A549 (cell line): ENCODE measurements around the gene VANGL1.

Experiments used
- CEBPB ChIP-seq, 2 experiments: fragments of >200 bp in 1 of 2; sonication (Bioruptor Twin) in 1 of 2; formaldehyde crosslinking in 1 of 2; IDR thresholded peaks; 2 replicates each; pipeline ENCODE4 v1.6.1; 2012 to 2016
- CHD2 ChIP-seq: fragments of 150-350 bp; IDR thresholded peaks from 2 replicates; pipeline ENCODE4 v1.6.1; 2014; ENCODE audit warnings: low read length; ENCODE audit not compliant: partially characterized antibody
- EHMT2 ChIP-seq: fragments of 200-600 bp; sonication (generic); IDR thresholded peaks from 2 replicates; pipeline ENCODE4 v1.6.1; 2016; ENCODE audit warnings: antibody characterized with exemption, low read depth, mild to moderate bottlenecking, moderate library complexity
- FOSL2 ChIP-seq, 2 experiments: fragments of 450-650 bp in 1 of 2; fragments of >200 bp in 1 of 2; sonication (Bioruptor Twin) in 1 of 2; formaldehyde crosslinking; IDR thresholded peaks; 2 replicates each; pipeline versions ENCODE4 v1.5.0 to v1.6.1; 2016 to 2020; ENCODE audit warnings: mild to moderate bottlenecking in 1 of 2, moderate library complexity in 1 of 2
- JUNB ChIP-seq: fragments of >200 bp; sonication (Bioruptor Twin); formaldehyde crosslinking; IDR thresholded peaks from 2 replicates; pipeline ENCODE4 v1.6.1; 2016
- POLR2A ChIP-seq: IDR thresholded peaks from 2 replicates; pipeline ENCODE4 v1.6.1; 2012; ENCODE audit warnings: mild to moderate bottlenecking, low read length
- POLR2AphosphoS2 ChIP-seq: conservative IDR thresholded peaks from 2 replicates; pipeline ENCODE4 v1.6.1; 2012; ENCODE audit warnings: low read length, improper control_type of control experiment, inconsistent platforms
- SMC3 ChIP-seq: fragments of >200 bp; sonication (Bioruptor Twin); formaldehyde crosslinking; IDR thresholded peaks from 3 replicates; pipeline ENCODE4 v1.6.1; 2018; ENCODE audit warnings: inconsistent platforms
- SREBF2 ChIP-seq: fragments of 450-650 bp; IDR thresholded peaks from 2 replicates; pipeline ENCODE4 v1.6.1; 2014; ENCODE audit warnings: mild to moderate bottlenecking, moderate library complexity
- TF ChIP-seq, protein P1 (sequence below): fragments of >200 bp; sonication (Bioruptor Twin); formaldehyde crosslinking; IDR thresholded peaks from 3 replicates; pipeline ENCODE4 v1.5.1; 2016
- TF ChIP-seq, protein P2 (sequence below): fragments of 450-650 bp; IDR thresholded peaks from 2 replicates; pipeline ENCODE4 v1.6.1; 2014; ENCODE audit warnings: antibody characterized with exemption
- TF ChIP-seq, protein P3 (sequence below): fragments of 200-600 bp; sonication (generic); IDR thresholded peaks from 2 replicates; pipeline ENCODE4 v1.6.1; 2016; ENCODE audit warnings: antibody characterized with exemption, mild to moderate bottlenecking, moderate library complexity

DNA sequence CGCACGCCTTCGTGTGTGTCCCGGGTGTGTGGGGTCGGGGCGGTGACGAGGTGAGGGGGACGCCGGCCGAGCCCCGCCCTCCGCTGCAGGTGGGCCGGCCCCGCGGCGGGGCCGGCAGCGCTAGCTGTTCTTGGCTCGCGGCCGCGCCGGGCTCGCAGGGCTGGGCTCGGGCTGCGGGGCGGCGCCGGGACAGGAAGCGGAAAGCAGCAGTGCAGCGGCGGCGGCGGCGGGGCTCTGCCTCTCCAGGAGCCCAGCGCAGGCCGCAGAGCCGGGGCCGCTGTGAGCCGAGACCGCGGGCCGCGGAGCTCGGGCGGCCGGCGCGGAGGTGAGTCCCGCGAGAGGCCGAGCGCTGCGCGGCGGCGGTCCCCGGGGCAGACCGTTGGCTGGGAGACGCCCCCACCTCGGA lies at the start of gene VANGL1:
- TF ChIP-seq, protein P1, sequence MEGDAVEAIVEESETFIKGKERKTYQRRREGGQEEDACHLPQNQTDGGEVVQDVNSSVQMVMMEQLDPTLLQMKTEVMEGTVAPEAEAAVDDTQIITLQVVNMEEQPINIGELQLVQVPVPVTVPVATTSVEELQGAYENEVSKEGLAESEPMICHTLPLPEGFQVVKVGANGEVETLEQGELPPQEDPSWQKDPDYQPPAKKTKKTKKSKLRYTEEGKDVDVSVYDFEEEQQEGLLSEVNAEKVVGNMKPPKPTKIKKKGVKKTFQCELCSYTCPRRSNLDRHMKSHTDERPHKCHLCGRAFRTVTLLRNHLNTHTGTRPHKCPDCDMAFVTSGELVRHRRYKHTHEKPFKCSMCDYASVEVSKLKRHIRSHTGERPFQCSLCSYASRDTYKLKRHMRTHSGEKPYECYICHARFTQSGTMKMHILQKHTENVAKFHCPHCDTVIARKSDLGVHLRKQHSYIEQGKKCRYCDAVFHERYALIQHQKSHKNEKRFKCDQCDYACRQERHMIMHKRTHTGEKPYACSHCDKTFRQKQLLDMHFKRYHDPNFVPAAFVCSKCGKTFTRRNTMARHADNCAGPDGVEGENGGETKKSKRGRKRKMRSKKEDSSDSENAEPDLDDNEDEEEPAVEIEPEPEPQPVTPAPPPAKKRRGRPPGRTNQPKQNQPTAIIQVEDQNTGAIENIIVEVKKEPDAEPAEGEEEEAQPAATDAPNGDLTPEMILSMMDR: no peak
- TF ChIP-seq, protein P2, sequence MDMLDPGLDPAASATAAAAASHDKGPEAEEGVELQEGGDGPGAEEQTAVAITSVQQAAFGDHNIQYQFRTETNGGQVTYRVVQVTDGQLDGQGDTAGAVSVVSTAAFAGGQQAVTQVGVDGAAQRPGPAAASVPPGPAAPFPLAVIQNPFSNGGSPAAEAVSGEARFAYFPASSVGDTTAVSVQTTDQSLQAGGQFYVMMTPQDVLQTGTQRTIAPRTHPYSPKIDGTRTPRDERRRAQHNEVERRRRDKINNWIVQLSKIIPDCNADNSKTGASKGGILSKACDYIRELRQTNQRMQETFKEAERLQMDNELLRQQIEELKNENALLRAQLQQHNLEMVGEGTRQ: no peak
- TF ChIP-seq SMC3 (no peak), POLR2AphosphoS2 (no peak), JUNB (no peak), FOSL2 (IDR thresholded peaks at IDR 0.05) (no peak), FOSL2 (CRISPR knock-in tag; IDR thresholded peaks at IDR 0.05) (no peak), SREBF2 (no peak), POLR2A (peak; percentile 42; the same call in 1 of the 2 replicates), EHMT2 (no peak), CHD2 (peak; percentile 49), CEBPB (IDR thresholded peaks at IDR 0.05) (no peak)
- TF ChIP-seq, protein P3, sequence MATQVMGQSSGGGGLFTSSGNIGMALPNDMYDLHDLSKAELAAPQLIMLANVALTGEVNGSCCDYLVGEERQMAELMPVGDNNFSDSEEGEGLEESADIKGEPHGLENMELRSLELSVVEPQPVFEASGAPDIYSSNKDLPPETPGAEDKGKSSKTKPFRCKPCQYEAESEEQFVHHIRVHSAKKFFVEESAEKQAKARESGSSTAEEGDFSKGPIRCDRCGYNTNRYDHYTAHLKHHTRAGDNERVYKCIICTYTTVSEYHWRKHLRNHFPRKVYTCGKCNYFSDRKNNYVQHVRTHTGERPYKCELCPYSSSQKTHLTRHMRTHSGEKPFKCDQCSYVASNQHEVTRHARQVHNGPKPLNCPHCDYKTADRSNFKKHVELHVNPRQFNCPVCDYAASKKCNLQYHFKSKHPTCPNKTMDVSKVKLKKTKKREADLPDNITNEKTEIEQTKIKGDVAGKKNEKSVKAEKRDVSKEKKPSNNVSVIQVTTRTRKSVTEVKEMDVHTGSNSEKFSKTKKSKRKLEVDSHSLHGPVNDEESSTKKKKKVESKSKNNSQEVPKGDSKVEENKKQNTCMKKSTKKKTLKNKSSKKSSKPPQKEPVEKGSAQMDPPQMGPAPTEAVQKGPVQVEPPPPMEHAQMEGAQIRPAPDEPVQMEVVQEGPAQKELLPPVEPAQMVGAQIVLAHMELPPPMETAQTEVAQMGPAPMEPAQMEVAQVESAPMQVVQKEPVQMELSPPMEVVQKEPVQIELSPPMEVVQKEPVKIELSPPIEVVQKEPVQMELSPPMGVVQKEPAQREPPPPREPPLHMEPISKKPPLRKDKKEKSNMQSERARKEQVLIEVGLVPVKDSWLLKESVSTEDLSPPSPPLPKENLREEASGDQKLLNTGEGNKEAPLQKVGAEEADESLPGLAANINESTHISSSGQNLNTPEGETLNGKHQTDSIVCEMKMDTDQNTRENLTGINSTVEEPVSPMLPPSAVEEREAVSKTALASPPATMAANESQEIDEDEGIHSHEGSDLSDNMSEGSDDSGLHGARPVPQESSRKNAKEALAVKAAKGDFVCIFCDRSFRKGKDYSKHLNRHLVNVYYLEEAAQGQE: peak; percentile 30; the same call in 1 of the 2 replicates
